Measurements from ENCODE around the gene SYNE2. TPM values are rescaled to one million over a fixed set of nuclear protein-coding genes. Genes with fewer than 3 reads are reported as not detected.
"Not testable (repeated sequence)": the region's sequence is repeated elsewhere in the genome, so short reads cannot be mapped to it uniquely, and the experiment has no call there.

Gene SYNE2
- total and polyA plus RNA-seq, 9 donors, result 29.1 to 66.9 (median 50.0) TPM

DNA sequence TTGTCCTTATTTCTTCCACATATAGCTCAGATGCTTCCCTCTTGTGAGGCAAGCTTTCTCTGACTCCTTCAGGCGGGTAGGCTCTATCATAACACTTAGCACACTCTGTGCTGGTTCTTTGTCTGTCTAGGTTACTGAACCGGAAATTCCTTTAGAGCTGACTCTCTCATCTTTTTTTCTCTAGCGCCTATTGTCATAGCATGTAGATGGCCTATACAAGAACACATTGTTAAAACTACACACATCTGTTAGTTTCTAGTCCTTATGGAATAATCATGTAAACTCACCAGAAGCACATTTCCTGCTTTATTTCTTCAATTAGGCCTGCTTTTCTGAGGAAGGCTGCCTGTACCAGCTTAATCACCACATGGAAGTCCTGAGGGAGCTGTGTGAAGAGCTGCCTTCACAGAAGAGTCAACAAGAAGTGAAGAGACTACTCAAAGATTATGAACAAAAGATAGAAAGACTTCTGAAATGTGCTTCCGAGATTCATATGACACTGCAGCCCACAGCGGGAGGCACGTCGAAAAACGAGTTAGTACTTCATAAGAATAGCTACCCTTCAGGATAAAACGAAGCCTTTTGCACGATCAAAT, 143.9 kb downstream of the SYNE2 start:
- Histone ChIP-seq H3K4me1 (ENCODE audit: control insufficient read depth, insufficient read depth, low read length) (no peaks in the 10 kb centered on the region), H3K27ac (ENCODE audit: low read length) (no peak overlapping the region), H3K4me3 (ENCODE audit: low read length) (no peak overlapping the region), H3K9me3 (replicated peaks; ENCODE audit: control insufficient read depth, low read depth, low read length) (no peaks in the 10 kb centered on the region), H3K27me3 (ENCODE audit: control insufficient read depth, insufficient read depth, low read length) (no peaks in the 10 kb centered on the region), H3K36me3 (ENCODE audit: control insufficient read depth, insufficient read depth, low read length) (peaks cover 34% of the 10 kb centered on the region)
- WGBS (ENCODE audit: insufficient coverage), result 89% methylated on average over 8 of the region's 10 CpGs
- DNase-seq, result peak; percentile 6

- DNase-seq, result no peak
- no peaks in the 10 kb centered on the region for H3K4me1 ChIP-seq (ENCODE audit: control insufficient read depth, insufficient read depth, low read length)
- H3K4me3 ChIP-seq (ENCODE audit: low read length), result no peak overlapping the region
- no CpG with 5 or more reads among the region's 1 CpG for WGBS (ENCODE audit: insufficient coverage)
- H3K9me3 ChIP-seq (replicated peaks; ENCODE audit: control insufficient read depth, low read depth, low read length), result no peaks in the 10 kb centered on the region
- no peaks in the 10 kb centered on the region for H3K27me3 ChIP-seq (ENCODE audit: control insufficient read depth, insufficient read depth, low read length)
- H3K27ac ChIP-seq (ENCODE audit: low read length), result no peak overlapping the region
- H3K36me3 ChIP-seq (ENCODE audit: control insufficient read depth, insufficient read depth, low read length), result peaks cover 31% of the 10 kb centered on the region
Observed at GRCh38 chr14:64000749-64001148, 147.9 kb downstream of the SYNE2 start.

GRCh38 chr14:64005822-64006221, 153.0 kb downstream of the SYNE2 start:
- peaks cover 23% of the 10 kb centered on the region for H3K36me3 ChIP-seq (ENCODE audit: control insufficient read depth, insufficient read depth, low read length)
- no peak overlapping the region for H3K27ac ChIP-seq (ENCODE audit: low read length)
- no peaks in the 10 kb centered on the region for H3K27me3 ChIP-seq (ENCODE audit: control insufficient read depth, insufficient read depth, low read length)
- 97% methylated on average over 2 of the region's 2 CpGs for WGBS (ENCODE audit: insufficient coverage)
- no peak overlapping the region for H3K4me3 ChIP-seq (ENCODE audit: low read length)
- no peaks in the 10 kb centered on the region for H3K9me3 ChIP-seq (replicated peaks; ENCODE audit: control insufficient read depth, low read depth, low read length)
- DNase-seq, result no peak
- H3K4me1 ChIP-seq (ENCODE audit: control insufficient read depth, insufficient read depth, low read length), result no peaks in the 10 kb centered on the region

DNA sequence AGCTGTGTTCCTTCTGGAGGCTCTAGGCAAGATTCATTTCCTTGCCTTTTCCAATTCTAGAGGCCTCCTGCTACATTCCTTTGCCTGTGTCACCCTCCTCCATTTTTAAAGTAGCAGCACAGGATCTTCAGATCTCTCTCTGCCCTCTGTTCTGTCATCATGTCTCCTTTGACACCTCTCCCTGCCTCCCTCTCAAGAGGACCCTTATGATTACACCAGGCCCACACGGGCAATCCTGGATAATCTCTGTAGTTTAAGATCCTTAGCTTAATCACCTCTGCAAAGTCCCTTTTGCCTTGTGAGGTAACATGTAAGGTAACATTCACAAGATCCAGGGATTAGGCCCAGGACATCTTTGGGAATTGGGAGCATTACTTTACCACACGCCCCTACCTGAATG, 155.2 kb downstream of the SYNE2 start:
- no peaks in the 10 kb centered on the region for H3K27me3 ChIP-seq (ENCODE audit: control insufficient read depth, insufficient read depth, low read length)
- H3K4me3 ChIP-seq (ENCODE audit: low read length), result no peak overlapping the region
- no peak overlapping the region for H3K27ac ChIP-seq (ENCODE audit: low read length)
- no peaks in the 10 kb centered on the region for H3K4me1 ChIP-seq (ENCODE audit: control insufficient read depth, insufficient read depth, low read length)
- peaks cover 24% of the 10 kb centered on the region for H3K36me3 ChIP-seq (ENCODE audit: control insufficient read depth, insufficient read depth, low read length)
- H3K9me3 ChIP-seq (replicated peaks; ENCODE audit: control insufficient read depth, low read depth, low read length), result no peaks in the 10 kb centered on the region
- DNase-seq, result no peak
- WGBS (ENCODE audit: insufficient coverage), result no CpG with 5 or more reads among the region's 2 CpGs

DNA sequence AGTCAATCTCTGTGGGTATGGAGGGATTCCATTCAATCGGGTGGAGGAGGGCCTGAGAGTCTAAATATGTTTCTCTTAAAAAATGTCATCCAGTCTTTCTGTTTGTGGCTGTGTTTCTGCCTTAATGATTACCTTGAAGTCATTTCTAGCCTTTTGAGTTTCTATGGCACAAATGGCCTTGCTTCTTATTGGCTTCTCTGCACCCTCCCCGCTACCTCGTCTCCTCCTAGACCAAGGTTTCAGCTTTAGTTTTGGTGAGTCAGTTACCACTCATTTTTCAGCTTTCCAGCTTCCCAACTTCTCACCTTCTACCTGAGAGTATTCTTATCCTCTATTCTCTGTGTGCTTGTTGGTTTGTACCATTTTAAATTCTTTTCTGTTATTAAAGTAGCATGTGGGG, 159.2 kb downstream of the SYNE2 start:
- Histone ChIP-seq H3K27ac (ENCODE audit: low read length) (no peak overlapping the region), H3K36me3 (ENCODE audit: control insufficient read depth, insufficient read depth, low read length) (peaks cover 15% of the 10 kb centered on the region), H3K9me3 (replicated peaks; ENCODE audit: control insufficient read depth, low read depth, low read length) (peaks cover 3% of the 10 kb centered on the region), H3K4me1 (ENCODE audit: control insufficient read depth, insufficient read depth, low read length) (no peaks in the 10 kb centered on the region), H3K27me3 (ENCODE audit: control insufficient read depth, insufficient read depth, low read length) (no peaks in the 10 kb centered on the region), H3K4me3 (ENCODE audit: low read length) (no peak overlapping the region)
- DNase-seq, result no peak
- WGBS (ENCODE audit: insufficient coverage), result 100% methylated on average over 2 of the region's 3 CpGs

GRCh38 chr14:64012720-64013119, 159.9 kb downstream of the SYNE2 start:
- Histone ChIP-seq H3K27ac (ENCODE audit: low read length) (no peak overlapping the region), H3K27me3 (ENCODE audit: control insufficient read depth, insufficient read depth, low read length) (no peaks in the 10 kb centered on the region), H3K36me3 (ENCODE audit: control insufficient read depth, insufficient read depth, low read length) (peaks cover 9% of the 10 kb centered on the region), H3K4me3 (ENCODE audit: low read length) (no peak overlapping the region), H3K4me1 (ENCODE audit: control insufficient read depth, insufficient read depth, low read length) (no peaks in the 10 kb centered on the region), H3K9me3 (replicated peaks; ENCODE audit: control insufficient read depth, low read depth, low read length) (peaks cover 3% of the 10 kb centered on the region)
- DNase-seq, result no peak
- no CpG with 5 or more reads among the region's 1 CpG for WGBS (ENCODE audit: insufficient coverage)

DNA sequence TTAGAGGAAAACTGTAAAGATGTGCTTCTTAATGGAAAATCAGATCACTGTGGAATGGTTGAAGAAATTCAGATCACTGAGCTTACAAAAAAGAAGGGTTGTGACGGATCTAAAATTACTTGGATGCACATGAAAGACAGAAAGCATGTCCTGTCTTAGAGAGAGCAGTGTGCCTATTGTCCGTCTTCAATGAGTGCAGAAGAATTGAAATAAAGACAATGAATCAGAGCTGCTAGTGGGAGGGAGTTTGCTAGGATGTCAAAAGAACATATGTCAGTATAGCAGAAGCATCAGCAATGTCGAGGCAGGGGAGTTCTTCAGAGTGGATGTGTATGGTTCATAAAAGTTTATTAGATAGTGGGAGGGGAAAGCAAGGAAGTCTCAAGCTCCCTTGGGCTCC, 172.7 kb downstream of the SYNE2 start:
- Histone ChIP-seq H3K27ac (ENCODE audit: low read length) (no peak overlapping the region), H3K4me1 (ENCODE audit: control insufficient read depth, insufficient read depth, low read length) (no peaks in the 10 kb centered on the region), H3K9me3 (replicated peaks; ENCODE audit: control insufficient read depth, low read depth, low read length) (no peaks in the 10 kb centered on the region), H3K27me3 (ENCODE audit: control insufficient read depth, insufficient read depth, low read length) (no peaks in the 10 kb centered on the region), H3K36me3 (ENCODE audit: control insufficient read depth, insufficient read depth, low read length) (peaks cover 21% of the 10 kb centered on the region), H3K4me3 (ENCODE audit: low read length) (no peak overlapping the region)
- WGBS (ENCODE audit: insufficient coverage), result 61% methylated on average over 2 of the region's 3 CpGs
- no peak for DNase-seq

- no peaks in the 10 kb centered on the region for H3K27me3 ChIP-seq (ENCODE audit: control insufficient read depth, insufficient read depth, low read length)
- no peak overlapping the region for H3K27ac ChIP-seq (ENCODE audit: low read length)
- no peaks in the 10 kb centered on the region for H3K9me3 ChIP-seq (replicated peaks; ENCODE audit: control insufficient read depth, low read depth, low read length)
- no peak for DNase-seq
- peaks cover 21% of the 10 kb centered on the region for H3K36me3 ChIP-seq (ENCODE audit: control insufficient read depth, insufficient read depth, low read length)
- no CpG with 5 or more reads among the region's 2 CpGs for WGBS (ENCODE audit: insufficient coverage)
- no peaks in the 10 kb centered on the region for H3K4me1 ChIP-seq (ENCODE audit: control insufficient read depth, insufficient read depth, low read length)
- H3K4me3 ChIP-seq (ENCODE audit: low read length), result no peak overlapping the region
Observed at GRCh38 chr14:64026600-64026999, 173.8 kb downstream of the SYNE2 start.

DNA sequence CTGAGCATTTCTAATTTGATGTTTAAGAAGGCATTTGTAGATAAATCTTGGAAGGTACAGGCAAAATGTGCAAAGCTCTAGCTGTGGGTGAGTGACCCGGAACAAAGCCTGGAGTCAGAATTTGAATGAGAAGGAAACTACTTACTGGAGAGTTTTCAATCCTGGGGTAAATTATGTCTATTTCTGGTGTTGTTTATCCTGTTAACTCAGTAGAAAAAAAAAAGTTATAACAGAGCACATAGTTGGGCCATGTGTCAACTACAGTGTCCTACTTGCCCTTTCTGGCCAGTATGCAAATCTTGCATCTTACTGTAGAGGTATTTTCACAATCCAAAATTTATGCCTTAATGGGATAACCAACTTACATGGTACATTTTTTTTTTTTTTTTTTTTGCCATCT, 182.3 kb downstream of the SYNE2 start:
- Histone ChIP-seq H3K27ac (ENCODE audit: low read length) (no peak overlapping the region), H3K27me3 (ENCODE audit: control insufficient read depth, insufficient read depth, low read length) (no peaks in the 10 kb centered on the region), H3K9me3 (replicated peaks; ENCODE audit: control insufficient read depth, low read depth, low read length) (no peaks in the 10 kb centered on the region), H3K36me3 (ENCODE audit: control insufficient read depth, insufficient read depth, low read length) (peaks cover 2% of the 10 kb centered on the region), H3K4me1 (ENCODE audit: control insufficient read depth, insufficient read depth, low read length) (no peaks in the 10 kb centered on the region), H3K4me3 (ENCODE audit: low read length) (no peak overlapping the region)
- DNase-seq, result no peak
- 60% methylated on average over 1 of the region's 1 CpG for WGBS (ENCODE audit: insufficient coverage)

GRCh38 chr14:64037869-64038745, 185.3 kb downstream of the SYNE2 start:
- not testable (repeated sequence) for H3K27me3 ChIP-seq (ENCODE audit: control insufficient read depth, insufficient read depth, low read length); DNase-seq; H3K9me3 ChIP-seq (replicated peaks; ENCODE audit: control insufficient read depth, low read depth, low read length); H3K36me3 ChIP-seq (ENCODE audit: control insufficient read depth, insufficient read depth, low read length); H3K4me3 ChIP-seq (ENCODE audit: low read length); H3K4me1 ChIP-seq (ENCODE audit: control insufficient read depth, insufficient read depth, low read length); H3K27ac ChIP-seq (ENCODE audit: low read length)
- WGBS (ENCODE audit: insufficient coverage), result 97% methylated on average over 33 of the region's 66 CpGs

Measured in muscle of leg (tissue), 11 donors.